RWPE1 (cell line): Measurements from ENCODE around the gene TBCEL.
A peak's percentile ranks its signal among the peaks of the same experiment; 100 is the strongest.

ENCODE experiments used
- CTCF ChIA-PET: fragments of 350-600 bp; sonication (Branson Sonifier 250); formaldehyde crosslinking; extraction: SDS; loops from one replicate; lab custom pipeline; 2021; lab: Yijun Ruan, JAX
- POLR2A ChIA-PET: fragments of 400-600 bp; formaldehyde crosslinking; extraction: SDS; loops from one replicate; lab custom pipeline; 2020; ENCODE audit warnings: antibody characterized with exemption; ENCODE audit not compliant: low non-redundant PET; lab: Yijun Ruan, JAX
- DNase-seq: peaks from one replicate; pipeline ENCODE4 v3.0.0; 2012; ENCODE audit warnings: low spot score
- H3K27ac ChIP-seq: fragments of 450-650 bp; 2 replicates; pipeline ENCODE4 v1.5.1; 2017
- CTCF ChIP-seq: fragments of 450-650 bp; conservative IDR thresholded peaks from 2 replicates; pipeline ENCODE4 v1.5.1; 2017; ENCODE audit warnings: low read depth, mild to moderate bottlenecking

Gene TBCEL, protein sequence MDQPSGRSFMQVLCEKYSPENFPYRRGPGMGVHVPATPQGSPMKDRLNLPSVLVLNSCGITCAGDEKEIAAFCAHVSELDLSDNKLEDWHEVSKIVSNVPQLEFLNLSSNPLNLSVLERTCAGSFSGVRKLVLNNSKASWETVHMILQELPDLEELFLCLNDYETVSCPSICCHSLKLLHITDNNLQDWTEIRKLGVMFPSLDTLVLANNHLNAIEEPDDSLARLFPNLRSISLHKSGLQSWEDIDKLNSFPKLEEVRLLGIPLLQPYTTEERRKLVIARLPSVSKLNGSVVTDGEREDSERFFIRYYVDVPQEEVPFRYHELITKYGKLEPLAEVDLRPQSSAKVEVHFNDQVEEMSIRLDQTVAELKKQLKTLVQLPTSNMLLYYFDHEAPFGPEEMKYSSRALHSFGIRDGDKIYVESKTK

DNA sequence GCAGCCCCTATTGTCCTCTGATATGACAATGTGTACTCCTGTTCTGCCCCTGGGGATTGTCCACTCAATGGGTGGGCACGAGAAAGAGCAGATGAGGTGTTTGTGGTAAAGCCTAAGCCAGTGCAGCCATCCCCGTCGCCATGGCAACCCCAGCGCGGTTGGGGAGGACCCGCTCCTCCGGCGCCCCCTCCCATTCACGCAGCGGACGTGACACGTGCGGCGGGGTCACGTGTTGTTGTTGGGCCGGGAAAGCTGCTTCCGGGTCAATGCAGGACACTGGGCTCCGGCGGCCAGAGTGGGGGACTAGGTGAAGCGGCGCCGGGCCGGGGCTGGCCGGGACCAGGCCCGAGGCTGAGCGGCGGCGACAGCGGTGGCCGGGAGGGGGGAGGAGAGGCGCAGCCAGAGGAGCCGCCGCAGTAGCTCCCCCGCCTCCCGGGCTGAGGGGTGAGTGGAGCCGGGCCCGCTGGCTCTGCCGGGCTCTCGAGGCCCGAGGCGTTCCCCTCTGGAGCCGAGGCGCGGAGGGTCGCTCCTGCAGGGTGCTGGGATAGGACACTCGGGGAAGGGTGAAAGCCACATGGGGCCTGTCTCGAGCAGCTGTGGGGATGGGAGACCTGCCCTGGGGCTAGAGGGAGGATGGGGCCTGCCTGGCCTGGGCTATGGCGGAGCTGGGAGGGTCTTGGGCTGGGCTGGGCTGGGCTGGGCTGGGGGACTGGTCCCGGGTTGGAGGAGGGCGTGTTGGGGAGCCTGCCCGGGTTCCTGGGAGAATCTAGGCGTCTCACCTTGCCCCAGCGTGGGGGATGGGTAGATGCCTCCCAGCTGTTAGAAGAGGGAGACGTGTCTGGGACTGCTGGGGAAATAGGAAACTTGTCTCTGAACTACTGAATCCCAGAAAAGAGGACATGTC is at the start of gene TBCEL:
Gene TBCEL, plus strand, starts transcription at position 255 of the 904 bp plus-strand sequence. CDS start 21,589 bp downstream, outside the sequence.
- H3K27ac ChIP-seq = peak within 1 kb of the TSS; percentile 69
- TF ChIP-seq CTCF = no peak

GRCh38 chr11:120974466-120974865 is 49.4 kb upstream of the TBCEL start:
- H3K27ac ChIP-seq = no peak overlapping the region
- CTCF ChIA-PET = no interaction called here
- no peak for DNase-seq
- POLR2A ChIA-PET = interaction anchor here (0.6 kb wide), 1 partner anchor 12 kb away, joined by 3 read pairs; no protein-coding TSS in a partner anchor
- TF ChIP-seq CTCF = no peak

More for the DNA sequence above, at the start of gene TBCEL:
- POLR2A ChIA-PET = no interaction called here
- CTCF ChIA-PET = interaction anchor here (0.6 to 0.7 kb wide), 2 partner anchors 46 to 676 kb away, joined by 3 to 4 read pairs; no protein-coding TSS in a partner anchor
- peak; percentile 90 for DNase-seq

GRCh38 chr11:120974965-120975364 is 48.9 kb upstream of the TBCEL start:
- ChIA-PET CTCF (no interaction called here), POLR2A (no interaction called here)
- no peak overlapping the region for H3K27ac ChIP-seq
- TF ChIP-seq CTCF = no peak
- DNase-seq = no peak

DNA sequence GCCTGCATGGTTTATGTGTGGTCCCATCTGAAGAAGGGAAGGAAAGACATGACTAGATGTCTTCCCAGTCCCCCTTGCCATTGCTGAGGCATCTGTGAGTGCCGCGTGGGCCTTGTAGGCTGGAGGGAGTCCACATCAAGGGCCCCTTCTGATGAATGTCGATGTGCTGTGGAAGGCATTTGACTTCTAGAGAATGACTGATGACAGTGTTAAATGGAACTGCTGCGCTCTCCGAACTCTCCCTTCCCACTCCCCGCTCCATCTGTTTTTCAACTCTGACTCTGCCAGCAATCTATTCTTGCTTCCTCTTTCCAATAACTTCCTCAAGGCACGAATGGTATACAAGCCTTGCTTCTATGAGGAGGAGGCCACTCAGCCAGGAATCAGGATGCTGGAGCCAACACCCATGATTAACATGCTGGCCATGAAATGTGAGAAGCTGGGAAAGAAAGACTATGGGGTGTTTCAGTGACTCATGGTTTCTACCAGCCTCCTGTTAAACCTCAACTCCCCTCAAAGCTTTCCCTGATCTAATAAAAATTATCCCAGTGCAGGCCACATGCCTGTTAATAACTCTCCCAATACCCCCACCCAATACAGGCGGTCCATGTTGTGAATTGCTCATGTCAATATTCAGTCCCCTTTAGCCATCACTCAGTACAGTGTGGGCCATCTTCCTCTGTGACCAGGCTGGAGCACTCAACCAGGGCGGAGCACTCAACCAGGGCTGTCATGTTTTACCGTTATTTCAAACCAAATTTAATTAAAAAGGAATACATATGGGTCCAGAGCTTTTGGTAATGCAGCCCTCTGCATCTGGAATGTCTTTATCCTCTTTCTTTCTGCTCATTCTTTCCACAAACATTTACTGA is 46.4 kb upstream of the TBCEL start:
- ChIA-PET CTCF (interaction anchor here (0.6 to 1.2 kb wide), 3 partner anchors 46 to 290 kb away, joined by 3 to 6 read pairs (median 3); partner anchors contain the start of gene TBCEL), POLR2A (no interaction called here)
- peak; percentile 8 for DNase-seq
- H3K27ac ChIP-seq = no peak overlapping the region
- TF ChIP-seq CTCF = no peak

- POLR2A ChIA-PET = no interaction called here
- no peak for TF ChIP-seq CTCF
- no peak for DNase-seq
- H3K27ac ChIP-seq = no peak overlapping the region
- CTCF ChIA-PET = no interaction called here
These were observed 45.2 kb upstream of the TBCEL start for GRCh38 chr11:120978701-120979100.
